ENCODE measurements around the gene NKD1. TPM values are rescaled to one million over a fixed set of nuclear protein-coding genes. Genes with fewer than 3 reads are reported as not detected.

Gene NKD1
- polyA plus RNA-seq, 1 experiment: not detected

GRCh38 chr16:50676684-50677225 is 128.6 kb downstream of the NKD1 start:
- CTCF ChIA-PET: interaction anchor here (2.4 to 3.2 kb wide), 3 partner anchors 11 to 129 kb away, joined by 11 to 19 read pairs (median 16); no protein-coding TSS in a partner anchor
- no peak for DNase-seq (ENCODE audit: low read depth, low spot score)
- POLR2A ChIA-PET: no interaction called here
- H3K9me3 ChIP-seq (ENCODE audit: control insufficient read depth, insufficient read depth, low read length): peaks cover 26% of the 10 kb centered on the region
- TF ChIP-seq CTCF (IDR thresholded peaks at IDR 0.05; ENCODE audit: low read depth, low read length): no peak
- H3K4me3 ChIP-seq (ENCODE audit: low read depth, low read length): no peak overlapping the region
- no peak overlapping the region for H3K27ac ChIP-seq (ENCODE audit: low read depth, low read length)
- H3K27me3 ChIP-seq (ENCODE audit: control insufficient read depth, insufficient read depth, low read length): no peaks in the 10 kb centered on the region

GRCh38 chr16:50677351-50677750 is 129.2 kb downstream of the NKD1 start:
- Histone ChIP-seq H3K27ac (ENCODE audit: low read depth, low read length) (no peak overlapping the region), H3K9me3 (ENCODE audit: control insufficient read depth, insufficient read depth, low read length) (peaks cover 21% of the 10 kb centered on the region), H3K4me3 (ENCODE audit: low read depth, low read length) (no peak overlapping the region), H3K27me3 (ENCODE audit: control insufficient read depth, insufficient read depth, low read length) (no peaks in the 10 kb centered on the region)
- DNase-seq (ENCODE audit: low read depth, low spot score): no peak
- ChIA-PET POLR2A (no interaction called here), CTCF (interaction anchor here (2.7 to 3.2 kb wide), 2 partner anchors 11 to 129 kb away, joined by 16 to 19 read pairs; no protein-coding TSS in a partner anchor)
- TF ChIP-seq CTCF (IDR thresholded peaks at IDR 0.05; ENCODE audit: low read depth, low read length): 0 out of 2 replicates have a peak, but pooled peaks have one; percentile 12

- TF ChIP-seq CTCF (IDR thresholded peaks at IDR 0.05; ENCODE audit: low read depth, low read length): no peak
- Histone ChIP-seq H3K27ac (ENCODE audit: low read depth, low read length) (no peak overlapping the region), H3K4me3 (ENCODE audit: low read depth, low read length) (no peak overlapping the region), H3K27me3 (ENCODE audit: control insufficient read depth, insufficient read depth, low read length) (no peaks in the 10 kb centered on the region), H3K9me3 (ENCODE audit: control insufficient read depth, insufficient read depth, low read length) (peaks cover 9% of the 10 kb centered on the region)
- ChIA-PET CTCF (interaction anchor here (2.7 to 2.9 kb wide), 2 partner anchors 13 to 128 kb away, joined by 16 to 25 read pairs; no protein-coding TSS in a partner anchor), POLR2A (no interaction called here)
- DNase-seq (ENCODE audit: low read depth, low spot score): no peak
Measured at GRCh38 chr16:50678531-50678930, 130.3 kb downstream of the NKD1 start.

- H3K27me3 ChIP-seq (ENCODE audit: control insufficient read depth, insufficient read depth, low read length): no peaks in the 10 kb centered on the region
- H3K9me3 ChIP-seq (ENCODE audit: control insufficient read depth, insufficient read depth, low read length): peaks cover 3% of the 10 kb centered on the region; the same call in 1 of the 2 replicates
- ChIA-PET POLR2A (no interaction called here), CTCF (interaction anchor here (2.7 to 2.9 kb wide), 2 partner anchors 13 to 127 kb away, joined by 16 to 25 read pairs; no protein-coding TSS in a partner anchor)
- no peak overlapping the region for H3K27ac ChIP-seq (ENCODE audit: low read depth, low read length)
- no peak for TF ChIP-seq CTCF (IDR thresholded peaks at IDR 0.05; ENCODE audit: low read depth, low read length)
- no peak for DNase-seq (ENCODE audit: low read depth, low spot score)
- H3K4me3 ChIP-seq (ENCODE audit: low read depth, low read length): no peak overlapping the region
Measured at GRCh38 chr16:50679266-50679665, 131.1 kb downstream of the NKD1 start.

GRCh38 chr16:50679676-50680555 is 131.7 kb downstream of the NKD1 start:
- Histone ChIP-seq H3K27ac (ENCODE audit: low read depth, low read length) (no peak overlapping the region), H3K4me3 (ENCODE audit: low read depth, low read length) (no peak overlapping the region), H3K27me3 (ENCODE audit: control insufficient read depth, insufficient read depth, low read length) (no peaks in the 10 kb centered on the region), H3K9me3 (ENCODE audit: control insufficient read depth, insufficient read depth, low read length) (no peaks in the 10 kb centered on the region)
- ChIA-PET POLR2A (no interaction called here), CTCF (interaction anchor here (2.9 kb wide), 1 partner anchor 14 kb away, joined by 25 read pairs; no protein-coding TSS in a partner anchor)
- DNase-seq (ENCODE audit: low read depth, low spot score): no peak
- no peak for TF ChIP-seq CTCF (IDR thresholded peaks at IDR 0.05; ENCODE audit: low read depth, low read length)
